ENCODE results near the gene UTP14A.

- no peak for TF ChIP-seq CTCF (IDR thresholded peaks at IDR 0.05; ENCODE audit: low read depth, low read length, poor library complexity, severe bottlenecking)
- TF ChIP-seq EZH2phosphoT487 (IDR thresholded peaks at IDR 0.05; ENCODE audit: borderline replicate concordance, low read length) = no peak
Measured at GRCh38 chrX:129940721-129941120, 34.8 kb downstream of the UTP14A start.

Measured in DOHH2 (cell line).